PC-9 (cell line): ENCODE data around the gene LCAT. TPM values are rescaled to one million over a fixed set of nuclear protein-coding genes. Genes with fewer than 3 reads are reported as not detected.

Experiments
- BruUV-seq: library from RNA; stranded (reverse); fragments of 400-500 nt; replicated peaks from 2 replicates; lab custom pipeline; 2021; lab: Mats Ljungman, UMichigan
- CTCF ChIA-PET: fragments of 300-600 bp; sonication (Branson Sonifier 250); formaldehyde crosslinking; loops from one replicate; lab custom pipeline; 2022; ENCODE audit warnings: antibody characterized with exemption; lab: Charles Lee
- POLR2A ChIA-PET: fragments of 300-600 bp; sonication (Branson Sonifier 250); formaldehyde crosslinking; loops from one replicate; lab custom pipeline; 2022; ENCODE audit warnings: antibody characterized with exemption; ENCODE audit not compliant: unreplicated experiment; lab: Charles Lee
- DNase-seq, 2 experiments: peaks; one replicate each; pipeline versions ENCODE4 v3.0.0 to v3.0.0-alpha.2; 2015 to 2022; ENCODE audit warnings: mixed read lengths in 1 of 2
- H2AFZ ChIP-seq: fragments of 200-600 bp; sonication (generic); 2 replicates; pipeline ENCODE4 v1.8.1; 2017; ENCODE audit warnings: antibody characterized with exemption
- H3F3A ChIP-seq: fragments of 200-600 bp; sonication (generic); 2 replicates; pipeline ENCODE4 v1.8.1; 2017; ENCODE audit warnings: antibody characterized with exemption, mild to moderate bottlenecking, low read depth; ENCODE audit not compliant: insufficient read depth
- H3K27ac ChIP-seq: fragments of 200-600 bp; sonication (generic); 2 replicates; pipeline ENCODE4 v1.6.1; 2016; ENCODE audit warnings: mixed run types
- H3K27me3 ChIP-seq: fragments of 200-600 bp; sonication (generic); 2 replicates; pipeline ENCODE4 v1.6.1; 2016; ENCODE audit warnings: low read depth, mixed run types; ENCODE audit not compliant: insufficient read depth
- H3K36me3 ChIP-seq: fragments of 200-600 bp; sonication (generic); 2 replicates; pipeline ENCODE4 v1.6.1; 2016; ENCODE audit warnings: low read depth, mixed run types
- H3K4me1 ChIP-seq: fragments of 200-600 bp; sonication (generic); replicated peaks from 2 replicates; pipeline ENCODE4 v1.6.1; 2016; ENCODE audit warnings: mixed run types; ENCODE audit not compliant: insufficient read depth
- H3K4me2 ChIP-seq: fragments of 200-600 bp; sonication (generic); 2 replicates; pipeline ENCODE4 v1.6.1; 2017; ENCODE audit warnings: mixed run types
- H3K4me3 ChIP-seq: fragments of 200-600 bp; sonication (generic); 2 replicates; pipeline ENCODE4 v1.6.1; 2016; ENCODE audit warnings: mixed run types
- H3K79me2 ChIP-seq: fragments of 200-600 bp; sonication (generic); 2 replicates; pipeline ENCODE4 v1.6.1; 2017; ENCODE audit warnings: low read depth, mixed run types
- H3K9me2 ChIP-seq: fragments of 200-600 bp; sonication (generic); 2 replicates; pipeline ENCODE4 v1.8.1; 2017; ENCODE audit warnings: mild to moderate bottlenecking; ENCODE audit not compliant: insufficient read depth
- H3K9me3 ChIP-seq: fragments of 200-600 bp; sonication (generic); 2 replicates; pipeline ENCODE4 v1.8.1; 2016; ENCODE audit warnings: low read depth; ENCODE audit not compliant: insufficient read depth
- H4K20me1 ChIP-seq: fragments of 200-600 bp; sonication (generic); 2 replicates; pipeline ENCODE4 v1.8.1; 2017; ENCODE audit not compliant: insufficient read depth
- CTCF ChIP-seq: fragments of 200-600 bp; sonication (generic); conservative IDR thresholded peaks from 2 replicates; pipeline ENCODE4 v1.6.1; 2017; ENCODE audit warnings: mixed run types, antibody characterized with exemption, mild to moderate bottlenecking, moderate library complexity
- EZH2 ChIP-seq: fragments of 200-600 bp; sonication (generic); IDR thresholded peaks from 2 replicates; pipeline ENCODE4 v1.8.0; 2017; ENCODE audit warnings: antibody characterized with exemption, low read depth
- intact Hi-C: fragments of 100-400 bp; cut with micrococcal nuclease; formaldehyde crosslinking; loops from one replicate; pipeline ENCODE4 v1.10.0; 2022; ENCODE audit not compliant: unreplicated experiment
- total RNA-seq: library from RNA; stranded (reverse); gene quantifications from 2 replicates; pipeline ENCODE4 v1.2.3, GENCODE V29; 2021

The LCAT gene
- total RNA-seq, 1 experiment from 2014 or later, result 11.9 TPM

- TF ChIP-seq EZH2 (no peak), CTCF (no peak)
- H2AFZ ChIP-seq, result no peak overlapping the region
- no peaks in the 10 kb centered on the region for H3F3A ChIP-seq
- peaks cover 9% of the 10 kb centered on the region for H3K4me1 ChIP-seq
- no TSS peak for BruUV-seq
- CTCF ChIA-PET, result no interaction called here
- no peaks in the 10 kb centered on the region for H3K27me3 ChIP-seq
- H3K27ac ChIP-seq, result no peak overlapping the region
- POLR2A ChIA-PET, result no interaction called here
- intact Hi-C loops, result no loop called here
- no peaks in the 10 kb centered on the region for H3K9me2 ChIP-seq
- H3K4me3 ChIP-seq, result no peak overlapping the region
- no peak overlapping the region for H3K4me2 ChIP-seq
- no peaks in the 10 kb centered on the region for H3K79me2 ChIP-seq
- no peaks in the 10 kb centered on the region for H3K36me3 ChIP-seq
- no peak for DNase-seq
- H4K20me1 ChIP-seq, result no peaks in the 10 kb centered on the region
- H3K9me3 ChIP-seq, result no peaks in the 10 kb centered on the region
These were observed 38.2 kb upstream of the LCAT start for GRCh38 chr16:67982011-67982696.

GRCh38 chr16:67979955-67980678, 36.2 kb upstream of the LCAT start, which contains the start of gene DPEP3:
TSS of gene DPEP3 (minus strand) at chr16:67980499. CDS start at chr16:67980380, 119 bp downstream.
- Histone ChIP-seq H4K20me1 (no peaks in the 10 kb centered on the region), H3K4me3 (no peak within 1 kb of the TSS), H3K79me2 (no peaks in the 10 kb centered on the region), H3F3A (no peaks in the 10 kb centered on the region), H3K9me3 (no peaks in the 10 kb centered on the region), H3K27ac (no peak within 1 kb of the TSS), H3K4me2 (no peak within 1 kb of the TSS), H3K4me1 (peaks cover 5% of the 10 kb centered on the region), H3K27me3 (no peaks in the 10 kb centered on the region), H3K9me2 (no peaks in the 10 kb centered on the region), H3K36me3 (no peaks in the 10 kb centered on the region), H2AFZ (no peak within 1 kb of the TSS)
- POLR2A ChIA-PET, result no interaction called here
- intact Hi-C loops, result no loop called here
- no peak for DNase-seq
- CTCF ChIA-PET, result no interaction called here
- no TSS peak for BruUV-seq
- TF ChIP-seq CTCF (no peak), EZH2 (no peak)

GRCh38 chr16:67977469-67978227, 33.7 kb upstream of the LCAT start:
- DNase-seq, result no peak
- Histone ChIP-seq H3K27ac (no peak overlapping the region), H3K4me3 (no peak overlapping the region), H3K9me3 (no peaks in the 10 kb centered on the region), H3K27me3 (no peaks in the 10 kb centered on the region), H3F3A (0 out of 2 replicates have a peak, but pooled peaks cover 4% of the 10 kb centered on the region), H3K36me3 (no peaks in the 10 kb centered on the region), H3K4me2 (no peak overlapping the region), H3K9me2 (no peaks in the 10 kb centered on the region), H3K79me2 (no peaks in the 10 kb centered on the region), H3K4me1 (0 out of 2 replicates have a peak, but pooled peaks cover 4% of the 10 kb centered on the region), H4K20me1 (no peaks in the 10 kb centered on the region), H2AFZ (no peak overlapping the region)
- TF ChIP-seq EZH2, result no peak
- no peak for TF ChIP-seq CTCF
- POLR2A ChIA-PET, result interaction anchor here (0.6 kb wide), 1 partner anchor 9 kb away, joined by 4 read pairs; no protein-coding TSS in a partner anchor
- intact Hi-C loops, result no loop called here
- CTCF ChIA-PET, result no interaction called here
- BruUV-seq, result no TSS peak
